Coronary artery (tissue), 2 donors: ENCODE measurements around the gene KIFC3.

Experiments used
- DNase-seq: peaks from one replicate; pipeline ENCODE4 v3.0.0-alpha.2; 2017; ENCODE audit warnings: low spot score
- H3K27ac ChIP-seq, 2 donors: fragments of 200-600 bp; sonication (generic); one replicate each; pipeline ENCODE4 v1.5.1; 2016 to 2019
- H3K4me3 ChIP-seq: fragments of 200-600 bp; sonication (generic); 2 replicates; pipeline ENCODE4 v1.5.1; 2016; ENCODE audit warnings: mild to moderate bottlenecking, moderate library complexity
- CTCF ChIP-seq: fragments of 200-600 bp; sonication (generic); IDR thresholded peaks from one replicate; pipeline ENCODE4 v1.5.1; 2019; ENCODE audit warnings: antibody characterized with exemption

KIFC3 gene

GRCh38 chr16:57774705-57775285 is 27.5 kb downstream of the KIFC3 start:
- Histone ChIP-seq H3K4me3 (no peak overlapping the region), H3K27ac (no peak overlapping the region)
- TF ChIP-seq CTCF: no peak
- DNase-seq: no peak

DNA sequence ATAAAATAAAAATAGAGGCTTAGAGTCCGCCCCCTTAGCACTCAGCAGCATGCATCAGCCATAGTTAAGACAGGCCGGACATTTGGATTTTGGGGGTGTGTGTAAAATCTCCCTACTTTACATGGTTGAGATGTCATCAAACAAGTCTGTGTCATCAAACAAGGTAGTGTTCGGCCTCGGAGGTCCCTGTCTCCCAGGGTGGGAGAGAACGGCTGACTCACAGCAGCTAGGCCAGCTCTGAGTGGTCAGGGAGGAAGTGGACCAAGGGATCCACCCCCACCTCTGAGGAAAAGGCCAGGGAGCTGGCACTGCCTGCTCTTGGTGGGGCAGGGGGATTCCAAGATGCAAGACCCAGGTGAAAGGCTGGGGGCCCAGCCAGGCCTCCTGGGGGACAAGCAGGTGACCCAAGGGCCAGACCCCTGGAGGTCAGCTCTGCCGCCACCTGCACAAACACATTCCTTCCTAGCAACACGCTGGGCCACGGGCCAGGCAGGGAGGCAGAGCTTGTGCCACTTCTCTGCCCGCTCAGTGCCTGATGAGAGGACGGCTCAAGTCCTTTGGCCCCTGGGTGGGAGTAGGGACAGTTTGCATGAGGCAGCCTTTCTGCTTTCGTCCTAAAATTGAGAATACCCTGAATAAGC is 28.5 kb downstream of the KIFC3 start:
- DNase-seq: no peak
- TF ChIP-seq CTCF: no peak
- no peak overlapping the region for H3K27ac ChIP-seq
- H3K4me3 ChIP-seq: no peak overlapping the region

DNA sequence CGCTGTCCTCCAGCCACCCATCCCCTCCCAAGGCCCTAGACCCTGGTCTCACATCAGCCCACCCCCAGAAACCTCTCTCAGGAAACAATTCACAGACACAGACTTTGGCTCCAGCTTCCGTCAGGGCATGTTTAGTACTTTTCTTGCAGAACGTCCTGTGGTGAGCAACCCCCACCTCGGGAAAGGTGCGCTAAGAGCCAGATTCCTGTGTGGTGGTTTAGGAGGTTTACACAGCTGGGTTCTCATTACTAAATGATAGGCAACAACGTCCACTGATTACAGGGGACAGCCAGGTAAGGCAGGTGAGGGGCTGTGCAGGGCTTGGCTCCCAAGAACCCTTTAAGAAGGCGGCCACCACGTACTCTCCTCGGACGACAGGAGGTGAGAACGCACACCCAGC is 29.3 kb downstream of the KIFC3 start:
- no peak for DNase-seq
- no peak for TF ChIP-seq CTCF
- H3K27ac ChIP-seq: no peak overlapping the region
- no peak overlapping the region for H3K4me3 ChIP-seq

DNA sequence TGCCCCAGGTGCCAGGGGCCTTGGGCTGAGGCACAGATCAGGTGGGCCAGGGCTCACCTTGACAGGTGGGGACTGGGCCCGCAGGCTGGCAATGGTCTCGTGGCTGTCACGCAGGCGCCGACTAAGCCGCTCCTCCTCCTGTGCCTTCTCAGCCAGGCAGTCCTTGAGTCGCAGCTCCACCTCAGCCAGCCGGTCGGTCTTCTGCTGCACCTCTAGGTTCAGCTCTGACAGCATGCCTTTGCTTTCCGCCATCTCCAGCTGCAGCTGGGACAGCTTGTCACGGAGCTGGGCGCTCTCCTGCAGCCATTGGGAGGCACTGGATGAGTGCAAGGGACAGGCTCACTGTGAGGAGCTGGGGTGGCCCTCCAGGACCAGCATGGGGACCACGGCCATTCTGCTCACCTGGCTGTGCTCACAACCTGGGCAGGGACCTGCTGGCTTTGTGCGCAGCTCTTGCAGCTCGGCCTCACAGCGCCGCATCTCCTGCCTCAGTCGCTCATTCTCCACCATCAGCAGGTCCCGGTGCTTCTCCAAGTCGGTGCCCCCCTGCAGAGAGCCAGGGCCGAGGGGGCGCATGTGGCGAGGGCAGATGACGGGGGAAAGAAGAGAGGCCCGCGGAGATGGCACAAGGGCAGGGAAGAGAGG is 31.0 kb downstream of the KIFC3 start:
- H3K27ac ChIP-seq: no peak overlapping the region
- TF ChIP-seq CTCF: no peak

DNA sequence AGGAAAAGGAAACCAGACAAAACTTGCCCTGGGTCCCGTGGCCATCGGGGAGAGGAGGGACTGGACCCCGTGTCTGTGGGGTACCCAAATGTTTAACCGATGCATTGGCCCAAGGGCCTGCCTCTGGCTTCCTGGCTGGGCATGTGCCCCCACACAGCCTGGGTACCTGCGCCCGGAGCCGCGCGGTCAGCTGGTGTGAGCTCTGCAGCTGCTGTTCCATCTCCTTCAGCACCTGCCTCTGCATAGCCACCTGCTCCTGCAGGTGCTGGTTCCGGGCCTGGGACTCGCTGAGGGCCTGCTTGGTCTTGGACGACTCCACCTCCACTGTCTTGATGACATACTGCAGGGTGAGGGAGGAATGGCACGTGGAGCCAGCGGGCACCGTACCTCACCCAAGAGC is 31.9 kb downstream of the KIFC3 start:
- no peak for TF ChIP-seq CTCF
- DNase-seq: no peak
- Histone ChIP-seq H3K4me3 (no peak overlapping the region), H3K27ac (no peak overlapping the region)

More for the DNA sequence above, 31.0 kb downstream of the KIFC3 start:
- H3K4me3 ChIP-seq: no peak overlapping the region
- no peak for DNase-seq

- Histone ChIP-seq H3K4me3 (no peak overlapping the region), H3K27ac (no peak overlapping the region)
- DNase-seq: no peak
- TF ChIP-seq CTCF: no peak
Measured at GRCh38 chr16:57769541-57770145, 32.6 kb downstream of the KIFC3 start.
